GM12891 (cell line): ENCODE measurements around the gene P2RY8.

ENCODE experiments used
- POLR2A ChIP-seq: IDR thresholded peaks from 2 replicates; pipeline ENCODE4 v1.6.1; 2011; ENCODE audit warnings: low read depth, low read length, control low read depth
- POLR2AphosphoS5 ChIP-seq: IDR thresholded peaks from 2 replicates; pipeline ENCODE4 v1.6.1; 2011; ENCODE audit warnings: low read depth, low read length, control low read depth

DNA sequence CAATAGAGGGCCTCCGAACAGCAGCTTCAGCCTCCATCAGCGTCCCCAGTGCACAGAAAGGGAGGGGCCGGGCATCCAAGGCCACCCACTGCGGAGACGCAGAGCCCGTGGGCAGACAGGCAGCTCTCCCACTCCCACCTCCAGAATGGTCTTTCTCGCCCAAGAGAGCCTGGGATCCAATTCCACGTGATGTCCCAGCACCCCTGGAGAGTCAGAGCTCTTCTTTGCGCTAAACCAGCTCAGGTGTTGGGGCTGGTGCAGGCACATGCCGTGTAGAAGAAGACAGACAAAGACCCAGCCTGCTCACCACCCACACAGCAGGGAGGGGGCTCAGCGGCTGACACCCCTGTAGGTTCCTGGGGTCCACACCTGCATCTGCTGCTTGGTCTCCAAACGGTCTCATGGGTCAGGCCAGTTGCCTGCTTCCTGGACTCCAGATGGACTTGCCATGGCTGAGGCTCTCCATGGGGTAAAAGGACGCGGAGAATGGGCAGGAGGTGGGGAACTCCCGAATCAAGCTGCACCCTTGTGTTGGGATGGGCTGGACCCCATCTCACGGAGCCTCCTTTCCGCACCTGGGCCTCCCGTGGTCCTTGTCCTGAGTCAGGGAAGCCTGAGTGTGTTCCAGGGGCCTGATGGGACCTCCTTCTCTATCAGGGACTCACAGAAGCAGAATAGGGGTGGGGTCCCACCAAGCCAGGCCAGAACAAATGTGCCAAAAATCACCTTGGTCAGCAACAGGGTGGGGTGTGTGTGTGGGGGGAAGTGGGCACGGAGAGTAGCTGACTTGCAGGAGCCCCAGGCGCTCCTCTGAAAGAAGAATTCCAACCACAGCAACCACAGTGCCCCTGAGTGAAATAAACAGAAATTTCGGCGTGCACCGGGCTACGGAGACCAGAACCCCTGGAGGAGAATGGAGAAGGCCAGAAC is 72.7 kb downstream of the P2RY8 start:
- TF ChIP-seq POLR2A (no peak), POLR2AphosphoS5 (no peak)
